RKO (cell line): ENCODE measurements around the gene CCDC136.

Experiments used
- DNase-seq: peaks from one replicate; pipeline ENCODE4 v3.0.0-alpha.2; 2016; ENCODE audit warnings: low spot score

The CCDC136 gene

DNA sequence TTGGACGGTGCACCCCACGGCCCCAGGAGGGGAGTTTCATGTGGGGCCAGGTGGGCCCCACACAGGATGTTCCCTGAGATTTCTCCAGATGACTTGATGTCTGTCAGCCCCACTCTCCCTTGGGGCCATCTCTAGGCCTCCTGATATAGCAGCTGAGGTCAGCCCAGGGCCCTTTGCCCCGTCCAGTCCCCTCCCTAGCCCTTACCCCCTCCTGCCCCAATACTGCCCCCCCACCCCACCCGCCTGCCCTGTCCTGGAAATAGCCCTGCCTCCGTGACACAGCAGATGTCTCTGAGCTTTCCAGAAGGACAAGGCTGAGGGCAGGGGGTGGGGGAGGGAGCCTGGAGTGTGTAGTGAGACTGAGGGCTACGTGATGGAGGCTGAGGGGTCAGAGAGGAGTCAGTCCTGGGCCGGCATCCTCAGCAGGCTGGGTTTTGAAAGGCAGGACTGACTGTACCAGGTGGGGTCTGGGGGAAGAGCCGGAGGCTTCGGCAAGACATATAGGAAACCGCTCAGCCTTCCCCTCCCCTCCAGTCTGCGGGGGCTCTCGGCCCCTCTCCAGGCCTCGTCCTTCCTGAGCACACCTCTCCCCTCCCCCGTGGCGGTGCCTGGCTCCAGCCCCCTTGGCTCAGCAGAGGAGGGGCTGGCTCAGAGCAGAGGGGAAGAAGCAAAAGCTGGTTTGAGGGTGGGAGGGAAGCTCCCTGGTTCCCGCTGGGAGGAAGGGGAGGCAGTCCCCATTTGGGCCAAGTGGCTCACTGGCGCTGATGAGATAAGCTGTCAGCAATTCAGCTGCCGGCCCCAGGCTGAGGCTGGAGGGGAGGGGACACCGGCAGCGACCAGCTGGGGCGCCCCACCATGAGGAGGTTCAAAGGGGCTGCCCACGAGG, 40.5 kb downstream of the CCDC136 start:
- no peak for DNase-seq

DNA sequence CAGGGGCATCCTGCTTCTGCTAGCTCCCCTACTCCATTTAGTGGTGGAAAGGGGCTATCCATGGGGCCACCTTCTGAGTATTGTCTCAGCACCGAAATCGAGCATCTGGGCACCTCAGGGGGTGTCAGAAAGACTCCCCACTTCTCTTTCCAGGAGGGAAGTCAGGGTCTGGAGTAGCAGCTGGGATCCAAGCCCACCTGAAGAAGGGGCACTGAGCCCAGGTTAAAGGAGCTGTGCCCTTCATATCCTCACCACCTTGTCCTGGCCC, 41.0 kb downstream of the CCDC136 start:
- DNase-seq: no peak

DNA sequence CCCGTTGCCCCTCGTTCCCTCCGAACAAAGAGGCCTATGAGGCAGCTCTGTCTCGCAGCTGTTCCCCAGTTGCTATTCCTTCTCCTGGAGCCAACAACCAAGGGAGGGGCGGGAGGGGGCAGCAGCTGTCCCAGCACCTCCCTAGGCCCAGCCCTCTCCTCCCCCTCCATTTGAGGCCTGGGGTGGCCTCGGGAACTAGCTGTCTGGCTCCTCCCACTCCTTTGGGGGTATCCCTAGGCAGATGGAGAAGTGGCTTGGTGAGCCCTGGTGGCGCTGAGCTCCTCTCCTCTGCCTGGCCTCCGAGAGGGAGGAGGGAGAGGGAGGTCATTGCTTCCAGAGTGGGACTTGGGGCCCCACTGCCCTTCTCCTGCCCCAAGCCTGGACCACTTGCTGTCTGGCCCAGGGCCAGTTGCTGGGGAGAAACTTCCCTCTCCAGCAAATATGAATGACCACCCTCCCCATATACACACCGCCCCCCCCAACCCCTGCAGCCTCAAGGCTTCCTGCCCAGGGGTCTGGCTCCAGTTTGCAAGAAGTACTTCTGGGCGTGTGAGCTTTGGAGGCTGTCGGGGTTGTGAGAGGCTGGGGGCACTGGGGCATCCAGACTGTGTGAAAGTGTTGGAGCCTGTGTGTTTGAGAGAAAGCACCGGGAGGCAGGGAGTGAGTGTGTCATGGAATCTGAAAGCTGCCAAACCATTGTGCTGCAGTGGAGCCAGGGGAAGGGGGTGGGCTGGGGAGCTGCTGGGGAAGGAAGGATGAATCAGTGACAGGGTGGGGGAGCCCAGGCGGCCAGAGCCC, 41.6 kb downstream of the CCDC136 start:
- no peak for DNase-seq

DNA sequence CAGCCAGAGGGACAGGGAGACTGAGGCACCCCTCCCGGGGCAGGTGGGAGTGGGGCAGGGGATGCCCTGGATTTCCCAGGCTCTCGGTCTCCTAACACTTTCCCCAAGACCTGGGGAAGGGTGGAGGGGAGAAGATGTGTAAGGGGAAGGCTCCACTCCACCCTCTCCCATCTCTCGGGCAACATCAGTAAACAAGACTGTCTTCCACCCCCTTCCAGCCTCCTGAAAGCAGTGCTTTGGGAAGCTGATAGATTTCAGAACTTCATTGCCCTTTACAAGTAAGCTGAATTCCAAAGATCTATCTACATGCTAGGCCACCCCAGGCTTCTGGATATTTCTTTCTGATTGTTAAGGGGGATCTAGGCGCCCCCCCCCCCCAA, 42.2 kb downstream of the CCDC136 start:
- DNase-seq: no peak

DNA sequence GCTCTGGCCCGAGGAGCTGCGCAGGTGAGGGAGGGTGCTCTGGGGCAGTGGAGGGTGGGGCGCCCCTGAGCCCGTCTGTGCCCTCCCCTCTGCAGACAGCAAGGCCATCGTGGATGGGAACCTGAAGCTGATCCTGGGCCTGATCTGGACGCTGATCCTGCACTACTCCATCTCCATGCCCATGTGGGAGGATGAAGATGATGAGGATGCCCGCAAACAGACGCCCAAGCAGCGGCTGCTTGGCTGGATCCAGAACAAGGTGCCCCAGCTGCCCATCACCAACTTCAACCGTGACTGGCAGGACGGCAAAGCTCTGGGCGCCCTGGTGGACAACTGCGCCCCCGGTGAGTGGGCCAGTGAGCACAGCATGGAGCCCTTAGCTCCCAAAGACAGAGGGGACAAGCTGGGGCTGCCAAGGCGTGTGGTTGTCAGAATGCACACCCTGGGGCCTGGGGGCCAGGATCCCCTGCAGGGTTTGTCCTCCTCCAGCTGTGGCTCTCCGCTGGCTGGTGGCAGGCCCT, 43.5 kb downstream of the CCDC136 start:
- no peak for DNase-seq

DNA sequence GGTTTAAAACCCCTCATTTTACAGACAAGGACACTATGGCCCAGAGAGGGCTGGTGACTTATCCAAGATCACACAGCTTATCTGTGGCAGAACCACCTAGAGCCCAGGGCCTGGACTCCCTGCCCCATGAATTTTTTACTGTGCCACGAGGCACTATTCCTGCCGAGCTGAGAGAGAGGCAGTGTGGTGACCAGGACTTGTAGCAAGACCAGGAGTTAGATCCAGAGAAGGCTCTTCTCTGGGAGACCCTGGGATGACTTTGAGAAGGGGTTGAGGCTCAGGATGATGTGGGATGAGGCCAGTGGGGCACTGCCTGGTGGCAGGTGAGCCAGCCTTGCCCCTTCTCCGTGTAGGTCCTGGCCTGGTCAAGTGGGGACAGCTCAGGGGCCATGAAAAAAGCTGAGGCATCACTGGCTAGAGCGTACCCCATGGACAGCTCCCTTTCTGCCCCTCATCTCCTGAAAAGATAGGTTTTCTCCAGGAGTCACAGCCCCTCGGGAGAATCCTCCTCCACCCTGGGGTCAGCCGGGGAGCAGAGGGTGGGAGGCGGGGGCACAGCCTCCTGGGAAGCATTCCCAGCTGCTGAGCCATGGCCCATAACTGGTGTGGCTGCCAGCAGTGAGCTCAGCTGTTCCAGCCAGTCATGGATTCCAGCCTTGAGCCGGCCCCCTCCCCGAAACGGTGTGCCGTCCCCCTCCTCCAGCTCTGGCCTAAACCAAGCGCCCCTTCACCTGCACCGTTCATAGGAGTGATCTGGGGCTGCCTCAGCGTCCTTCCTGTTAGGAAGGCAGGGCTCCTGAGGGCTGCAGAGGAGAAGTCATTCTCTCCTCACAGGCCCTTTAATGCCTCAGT, 44.2 kb downstream of the CCDC136 start:
- no peak for DNase-seq

DNA sequence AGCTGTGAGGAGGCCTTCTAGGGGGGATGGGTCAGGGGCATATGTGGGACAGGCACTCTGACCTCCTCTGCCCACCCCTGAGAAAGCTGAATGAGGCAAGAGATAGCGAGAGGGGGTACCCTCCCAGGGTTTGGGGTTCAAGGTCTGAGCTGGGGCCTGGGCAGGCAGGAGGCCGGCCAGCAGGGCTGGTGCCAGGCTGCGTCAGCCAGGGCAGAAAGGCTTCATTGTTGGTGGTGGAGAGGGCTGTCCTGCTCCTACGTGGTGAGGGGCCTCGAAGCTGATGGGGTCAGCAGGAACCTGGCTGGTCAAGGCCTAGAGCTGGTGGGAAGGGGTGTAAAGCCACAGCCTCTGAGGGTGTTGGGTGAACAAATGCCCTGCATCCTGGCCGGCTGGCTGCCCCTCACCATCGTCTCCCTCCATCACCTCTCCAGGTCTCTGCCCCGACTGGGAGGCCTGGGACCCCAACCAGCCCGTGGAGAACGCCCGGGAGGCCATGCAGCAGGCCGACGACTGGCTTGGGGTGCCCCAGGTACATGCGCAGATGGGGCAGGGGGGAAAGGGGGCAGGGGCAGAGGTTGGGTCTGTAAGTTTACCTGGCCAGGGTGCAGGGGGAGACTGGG, 45.1 kb downstream of the CCDC136 start:
- DNase-seq: no peak

DNA sequence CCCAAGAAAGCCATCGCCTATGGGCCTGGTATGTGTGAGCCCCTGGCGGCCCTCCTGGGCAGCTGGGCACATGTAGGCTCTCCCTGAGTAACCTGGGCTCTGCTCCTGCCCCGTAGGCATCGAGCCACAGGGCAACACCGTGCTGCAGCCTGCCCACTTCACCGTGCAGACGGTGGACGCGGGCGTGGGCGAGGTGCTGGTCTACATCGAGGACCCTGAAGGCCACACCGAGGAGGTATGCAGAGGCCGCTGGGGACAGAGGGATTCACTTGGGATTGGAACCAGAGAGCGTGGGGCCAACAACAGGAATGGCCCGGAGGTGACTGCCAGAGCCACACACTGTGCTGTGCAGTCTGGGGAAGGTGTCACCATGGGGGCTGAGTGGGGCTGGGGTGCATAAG, 45.8 kb downstream of the CCDC136 start:
- no peak for DNase-seq

DNA sequence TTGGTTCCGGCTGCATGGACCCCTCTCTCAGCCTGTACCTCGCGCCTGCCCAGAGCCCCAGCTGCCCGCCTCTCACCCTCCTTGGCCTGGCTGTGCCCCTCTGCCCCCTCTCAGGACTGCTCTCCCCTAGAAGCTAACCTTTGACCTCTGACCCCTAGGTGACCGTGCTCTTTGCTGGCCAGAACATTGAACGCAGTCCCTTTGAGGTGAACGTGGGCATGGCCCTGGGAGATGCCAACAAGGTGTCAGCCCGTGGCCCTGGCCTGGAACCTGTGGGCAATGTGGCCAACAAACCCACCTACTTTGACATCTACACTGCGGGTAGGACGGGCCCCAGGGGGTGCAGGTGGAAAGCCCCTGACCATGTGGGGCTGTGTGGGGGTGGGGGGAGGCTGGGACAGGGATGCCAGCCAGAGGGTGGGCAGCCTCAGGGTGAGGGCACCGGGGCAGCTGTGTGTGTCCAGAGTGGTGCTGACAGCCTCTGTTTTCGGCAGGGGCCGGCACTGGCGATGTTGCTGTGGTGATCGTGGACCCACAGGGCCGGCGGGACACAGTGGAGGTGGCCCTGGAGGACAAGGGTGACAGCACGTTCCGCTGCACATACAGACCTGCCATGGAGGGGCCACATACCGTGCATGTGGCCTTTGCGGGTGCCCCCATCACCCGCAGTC, 46.5 kb downstream of the CCDC136 start:
- no peak for DNase-seq

DNA sequence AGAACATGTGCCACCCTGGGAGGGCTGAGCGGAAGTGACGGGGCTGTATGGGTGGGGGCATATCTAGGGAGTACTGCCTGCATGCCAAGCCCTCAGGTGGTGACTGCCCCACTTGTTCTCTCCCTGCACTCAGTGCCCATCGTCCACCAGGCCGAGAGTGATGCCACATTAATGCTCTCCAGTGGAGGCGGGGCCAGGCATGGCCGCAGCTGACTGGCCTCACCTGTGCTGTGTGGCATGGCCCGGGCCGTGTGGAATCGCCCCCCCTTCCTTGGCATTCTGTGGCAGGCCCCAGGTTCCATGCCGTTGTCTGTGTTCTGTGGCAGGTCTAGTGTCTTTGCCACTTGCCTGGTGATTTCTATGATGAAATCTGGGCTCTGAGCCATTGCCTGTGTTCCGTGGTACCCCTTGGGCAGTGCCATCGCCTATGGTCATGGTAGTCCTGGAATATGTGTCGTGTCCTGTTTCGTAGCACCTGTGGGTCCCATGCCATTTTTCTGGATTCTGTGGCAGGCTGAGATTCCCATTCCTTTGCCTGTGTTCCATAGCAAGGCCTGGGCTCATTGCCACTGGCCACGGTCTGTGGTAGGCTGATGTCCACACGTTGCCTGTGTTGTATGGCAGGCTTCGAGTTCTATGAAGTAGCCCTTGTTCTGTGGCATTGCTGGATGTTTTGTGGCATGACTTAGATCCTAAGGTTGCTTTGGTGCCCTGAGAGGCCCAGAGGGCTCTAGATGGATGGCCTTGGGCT, 47.4 kb downstream of the CCDC136 start:
- no peak for DNase-seq

DNA sequence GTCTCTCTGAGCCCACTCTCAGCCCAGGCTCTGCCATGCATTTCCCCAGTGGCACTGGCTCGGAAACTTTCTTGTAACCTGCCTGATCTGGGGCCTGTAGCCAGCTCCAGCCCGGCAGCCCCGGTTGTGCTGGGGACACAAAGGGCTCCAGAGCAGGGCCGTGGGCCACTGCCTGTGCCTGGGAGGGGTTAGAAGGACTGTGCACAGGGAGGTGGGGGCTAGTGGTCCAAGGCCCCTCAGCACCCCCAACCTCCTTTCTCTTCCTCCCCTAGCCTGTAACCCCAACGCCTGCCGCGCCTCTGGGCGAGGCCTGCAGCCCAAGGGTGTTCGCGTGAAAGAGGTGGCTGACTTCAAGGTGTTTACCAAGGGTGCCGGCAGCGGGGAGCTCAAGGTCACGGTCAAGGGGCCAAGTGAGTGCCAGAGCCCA, 48.0 kb downstream of the CCDC136 start:
- DNase-seq: no peak

DNA sequence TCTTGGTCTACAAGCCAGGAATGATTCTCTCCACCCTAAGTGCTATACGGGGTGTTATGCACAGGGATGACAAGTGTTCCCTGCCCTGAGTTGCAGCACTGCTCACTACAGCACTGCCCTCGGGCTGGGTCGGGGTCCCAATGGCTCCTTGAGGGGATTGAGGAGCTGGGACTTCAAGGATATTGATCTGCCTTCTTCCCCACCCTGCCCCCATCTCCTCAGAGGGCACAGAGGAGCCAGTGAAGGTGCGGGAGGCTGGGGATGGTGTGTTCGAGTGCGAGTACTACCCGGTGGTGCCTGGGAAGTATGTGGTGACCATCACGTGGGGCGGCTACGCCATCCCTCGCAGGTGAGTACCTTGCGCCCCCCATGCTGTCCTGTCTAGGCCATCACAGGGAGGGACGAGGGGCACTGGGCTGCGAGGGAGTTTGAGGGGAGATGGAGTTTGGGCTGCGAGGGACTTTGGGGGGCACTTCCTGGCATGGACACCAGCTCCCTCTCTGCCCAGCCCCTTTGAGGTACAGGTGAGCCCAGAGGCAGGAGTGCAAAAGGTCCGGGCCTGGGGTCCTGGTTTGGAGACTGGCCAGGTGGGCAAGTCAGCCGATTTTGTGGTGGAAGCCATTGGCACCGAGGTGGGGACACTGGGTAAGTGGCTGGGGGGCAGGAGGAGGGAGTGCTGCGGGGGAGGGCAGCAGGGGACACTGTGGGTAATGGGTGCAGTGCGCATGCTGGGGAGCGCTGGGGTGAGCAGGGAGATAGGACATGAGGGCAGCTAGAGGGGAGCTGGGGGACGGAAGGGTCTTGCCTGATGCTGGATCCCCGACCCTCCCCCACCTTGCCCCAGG, 48.8 kb downstream of the CCDC136 start:
- no peak for DNase-seq

DNA sequence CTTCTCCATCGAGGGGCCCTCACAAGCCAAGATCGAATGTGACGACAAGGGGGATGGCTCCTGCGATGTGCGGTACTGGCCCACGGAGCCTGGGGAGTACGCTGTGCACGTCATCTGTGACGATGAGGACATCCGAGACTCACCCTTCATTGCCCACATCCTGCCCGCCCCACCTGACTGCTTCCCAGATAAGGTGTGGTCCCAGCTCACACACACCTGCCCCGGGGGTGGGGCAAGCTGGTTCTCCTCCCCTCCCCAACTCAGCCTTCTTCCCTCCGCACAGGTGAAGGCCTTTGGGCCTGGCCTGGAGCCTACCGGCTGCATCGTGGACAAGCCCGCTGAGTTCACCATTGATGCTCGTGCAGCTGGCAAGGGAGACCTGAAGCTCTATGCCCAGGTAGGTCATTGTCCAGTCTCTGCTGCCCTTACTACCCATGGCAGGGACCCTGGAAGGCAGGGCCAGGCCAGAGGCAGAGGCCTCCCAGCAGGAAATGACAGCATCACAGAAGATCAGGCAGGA, 49.5 kb downstream of the CCDC136 start:
- no peak for DNase-seq

DNA sequence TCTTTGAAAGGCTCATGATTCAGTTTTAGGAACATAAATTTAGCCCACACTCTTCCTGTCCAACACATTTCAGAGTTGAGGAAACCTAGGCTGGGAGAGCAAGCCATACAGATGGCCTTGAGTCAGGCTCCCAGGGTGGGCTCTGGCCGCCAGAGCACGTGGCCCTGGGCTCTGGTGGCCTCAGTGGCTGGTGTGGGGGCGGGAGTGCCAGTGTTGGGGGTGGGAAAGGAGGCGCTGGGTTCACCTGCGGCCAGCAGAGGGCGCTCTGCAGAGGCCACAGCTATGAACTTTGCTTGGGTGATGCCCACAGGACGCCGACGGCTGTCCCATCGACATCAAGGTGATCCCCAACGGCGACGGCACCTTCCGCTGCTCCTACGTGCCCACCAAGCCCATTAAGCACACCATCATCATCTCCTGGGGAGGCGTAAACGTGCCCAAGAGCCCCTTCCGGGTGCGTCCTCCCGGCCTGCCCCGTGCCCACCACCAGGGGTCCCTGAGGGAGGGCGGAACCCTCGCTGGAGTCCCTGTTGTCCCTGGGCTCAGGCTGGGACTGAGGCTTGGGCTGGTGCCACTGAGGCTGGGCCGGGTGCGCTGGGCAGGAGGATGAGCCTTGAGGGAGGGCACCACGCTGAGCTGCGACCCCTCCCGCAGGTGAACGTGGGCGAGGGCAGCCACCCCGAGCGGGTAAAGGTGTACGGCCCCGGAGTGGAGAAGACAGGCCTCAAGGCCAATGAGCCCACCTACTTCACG, 50.3 kb downstream of the CCDC136 start:
- no peak for DNase-seq

DNA sequence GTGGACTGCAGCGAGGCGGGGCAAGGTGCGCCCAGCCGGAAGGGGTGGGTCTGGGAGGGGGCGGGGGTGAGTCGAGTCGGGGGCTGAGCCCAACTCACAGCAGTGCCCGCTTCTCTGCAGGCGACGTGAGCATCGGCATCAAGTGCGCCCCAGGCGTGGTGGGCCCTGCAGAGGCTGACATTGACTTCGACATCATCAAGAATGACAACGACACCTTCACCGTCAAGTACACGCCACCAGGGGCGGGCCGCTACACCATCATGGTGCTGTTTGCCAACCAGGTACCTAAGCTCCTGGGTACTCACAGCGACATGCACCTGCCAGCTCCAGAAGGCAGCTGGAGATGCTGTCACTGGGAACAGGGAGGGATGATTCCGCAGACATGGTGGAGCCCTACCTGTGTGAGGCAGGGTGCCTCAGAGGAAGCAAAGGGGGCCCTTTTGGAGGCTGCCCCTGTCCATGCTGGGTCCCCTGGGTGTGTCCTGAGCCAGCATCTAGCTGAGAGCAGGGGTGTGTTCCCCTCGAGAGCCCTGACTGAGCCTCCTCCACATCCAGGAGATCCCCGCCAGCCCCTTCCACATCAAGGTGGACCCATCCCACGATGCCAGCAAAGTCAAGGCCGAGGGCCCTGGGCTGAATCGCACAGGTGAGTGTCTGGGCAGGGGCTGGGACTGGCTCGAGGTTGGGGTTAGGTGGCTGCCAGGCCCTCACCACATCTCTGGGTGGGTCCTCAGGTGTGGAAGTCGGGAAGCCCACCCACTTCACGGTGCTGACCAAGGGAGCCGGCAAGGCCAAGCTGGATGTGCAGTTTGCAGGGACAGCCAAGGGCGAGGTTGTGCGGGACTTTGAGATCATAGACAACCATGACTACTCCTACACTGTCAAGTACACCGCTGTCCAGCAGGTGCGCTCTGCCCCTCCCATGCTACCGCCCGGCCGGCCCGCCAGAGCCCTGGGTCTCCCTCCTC, 51.2 kb downstream of the CCDC136 start:
- DNase-seq: no peak

DNA sequence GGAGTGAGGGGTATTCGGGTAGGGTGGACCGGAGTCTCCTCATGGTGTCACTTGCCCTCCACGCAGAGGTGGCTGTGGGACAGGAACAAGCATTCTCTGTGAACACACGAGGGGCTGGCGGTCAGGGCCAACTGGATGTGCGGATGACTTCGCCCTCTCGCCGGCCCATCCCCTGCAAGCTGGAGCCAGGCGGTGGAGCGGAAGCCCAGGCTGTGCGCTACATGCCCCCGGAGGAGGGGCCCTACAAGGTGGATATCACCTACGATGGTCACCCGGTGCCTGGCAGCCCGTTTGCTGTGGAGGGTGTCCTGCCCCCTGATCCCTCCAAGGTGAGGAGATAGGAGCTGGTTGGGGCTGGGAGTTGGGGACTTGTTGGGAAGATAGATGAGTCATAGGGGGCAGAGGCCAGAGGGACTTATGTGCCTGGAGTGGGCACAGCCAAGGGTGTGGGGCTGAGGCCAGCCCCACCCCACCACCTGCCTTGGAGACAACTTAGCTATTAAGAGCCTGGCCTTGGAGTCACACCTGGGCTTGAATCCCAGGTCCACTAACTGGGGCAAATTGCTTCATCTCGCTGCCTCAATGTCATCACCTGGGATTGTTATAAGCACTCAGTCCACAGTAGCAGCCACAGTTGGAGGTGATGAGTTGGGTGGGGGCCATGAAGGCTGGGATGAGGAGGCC, 52.3 kb downstream of the CCDC136 start:
- no peak for DNase-seq

DNA sequence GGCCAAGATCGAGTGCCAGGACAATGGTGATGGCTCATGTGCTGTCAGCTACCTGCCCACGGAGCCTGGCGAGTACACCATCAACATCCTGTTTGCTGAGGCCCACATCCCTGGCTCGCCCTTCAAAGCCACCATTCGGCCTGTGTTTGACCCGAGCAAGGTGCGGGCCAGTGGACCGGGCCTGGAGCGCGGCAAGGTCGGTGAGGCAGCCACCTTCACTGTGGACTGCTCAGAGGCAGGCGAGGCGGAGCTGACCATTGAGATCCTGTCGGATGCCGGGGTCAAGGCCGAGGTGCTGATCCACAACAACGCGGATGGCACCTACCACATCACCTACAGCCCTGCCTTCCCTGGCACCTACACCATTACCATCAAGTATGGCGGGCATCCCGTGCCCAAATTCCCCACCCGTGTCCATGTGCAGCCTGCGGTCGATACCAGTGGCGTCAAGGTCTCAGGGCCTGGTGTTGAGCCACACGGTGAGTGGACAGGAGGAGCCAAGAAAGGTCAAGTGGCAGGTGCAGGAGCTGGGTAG, 53.1 kb downstream of the CCDC136 start:
- DNase-seq: no peak
